HG03432 (cell line): ENCODE measurements around the gene WEE2.
"Not testable (repeated sequence)": the region's sequence is repeated elsewhere in the genome, so short reads cannot be mapped to it uniquely, and the experiment has no call there.

ENCODE experiments used
- ATAC-seq: cut with Tn5 transposase; IDR thresholded peaks from one replicate; pipeline ENCODE4 v1.9.1; 2021; ENCODE audit warnings: mild to moderate bottlenecking, moderate library complexity; ENCODE audit not compliant: unreplicated experiment

The WEE2 gene

DNA sequence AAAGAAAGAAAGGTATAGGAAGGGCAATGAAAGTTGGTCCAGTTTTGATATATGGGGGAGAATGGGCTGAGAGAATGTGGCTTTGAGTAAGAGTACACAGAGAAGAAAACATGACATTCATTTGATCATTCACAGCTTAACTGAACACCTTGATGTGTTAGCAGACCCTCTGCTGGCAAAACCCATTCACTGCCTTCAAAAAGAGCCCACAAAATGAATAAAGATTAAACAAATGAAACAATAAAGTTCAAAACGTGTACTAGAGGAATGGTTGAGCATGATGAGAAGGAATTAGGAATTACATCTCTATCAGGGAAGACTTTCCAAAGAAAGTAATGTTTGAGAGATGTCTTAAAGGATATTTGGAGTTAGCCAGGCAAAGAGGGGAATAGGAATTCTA is 2.1 kb downstream of the WEE2 start:
- ATAC-seq: no peak

DNA sequence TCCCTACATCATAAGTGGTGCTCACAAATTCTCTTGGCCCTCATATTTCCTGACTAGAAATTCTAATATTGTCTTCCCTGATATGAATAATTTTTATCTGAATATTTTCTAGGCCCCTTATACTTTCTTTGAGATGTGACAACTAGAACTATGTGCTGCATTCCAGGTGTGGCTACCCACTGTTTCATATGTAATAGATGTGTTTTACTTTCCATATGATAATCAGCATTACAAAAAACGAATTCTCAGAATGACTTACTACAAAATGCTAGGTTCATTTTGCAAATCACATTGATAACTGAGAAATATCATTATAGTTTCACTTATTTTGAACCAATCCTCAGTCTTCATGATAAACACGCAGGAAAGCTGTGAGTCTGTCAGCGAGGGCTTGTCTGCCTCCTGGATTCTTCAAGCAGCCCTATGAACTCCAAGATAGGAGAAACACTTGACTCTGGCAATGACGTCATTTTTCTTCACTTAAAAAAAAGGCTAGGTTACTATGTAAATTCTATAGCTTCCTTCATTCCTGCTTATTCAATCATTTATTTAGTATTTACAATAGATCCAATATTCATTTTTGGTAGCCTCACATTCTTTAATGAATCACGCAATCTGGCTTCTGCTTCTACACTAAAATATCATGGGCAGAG is 4.6 kb downstream of the WEE2 start:
- no peak for ATAC-seq

DNA sequence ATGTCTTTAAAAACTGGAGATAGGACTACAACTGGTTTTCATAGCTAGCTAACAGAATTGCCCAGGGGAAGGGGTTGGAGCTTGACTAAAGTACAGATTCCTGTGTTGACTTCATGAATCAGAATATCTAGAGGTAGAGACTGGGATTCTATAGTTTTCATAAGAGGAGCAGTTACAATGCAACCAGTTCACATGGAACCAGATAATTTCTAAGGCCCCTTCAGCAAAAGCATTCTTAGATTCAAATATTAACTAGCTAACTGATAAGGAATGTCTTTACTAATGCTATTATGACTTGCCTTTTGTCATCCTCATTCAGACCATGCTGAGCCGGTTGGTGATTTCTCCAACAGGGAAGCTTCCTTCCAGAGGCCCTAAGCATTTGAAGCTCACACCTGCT is 5.7 kb downstream of the WEE2 start:
- ATAC-seq: no peak

DNA sequence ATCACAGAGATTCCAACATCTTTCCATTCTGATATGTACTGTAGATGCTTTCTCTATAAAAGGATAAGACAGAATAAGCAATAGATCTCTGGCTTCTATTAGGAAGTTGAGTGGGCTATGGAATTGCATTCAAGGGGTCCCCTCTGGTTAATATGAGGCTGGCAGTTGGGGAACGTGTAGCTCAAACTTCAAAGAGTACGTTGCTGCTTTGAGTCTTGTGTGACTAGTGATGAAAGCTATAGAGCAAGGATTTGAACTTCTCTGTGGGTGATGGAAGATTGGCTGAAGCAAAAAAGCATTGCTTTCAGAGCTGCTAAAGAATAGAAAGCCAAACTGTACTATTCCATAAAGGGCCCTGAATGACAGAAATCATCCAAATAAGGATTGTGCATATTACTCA is 6.4 kb downstream of the WEE2 start:
- no peak for ATAC-seq

DNA sequence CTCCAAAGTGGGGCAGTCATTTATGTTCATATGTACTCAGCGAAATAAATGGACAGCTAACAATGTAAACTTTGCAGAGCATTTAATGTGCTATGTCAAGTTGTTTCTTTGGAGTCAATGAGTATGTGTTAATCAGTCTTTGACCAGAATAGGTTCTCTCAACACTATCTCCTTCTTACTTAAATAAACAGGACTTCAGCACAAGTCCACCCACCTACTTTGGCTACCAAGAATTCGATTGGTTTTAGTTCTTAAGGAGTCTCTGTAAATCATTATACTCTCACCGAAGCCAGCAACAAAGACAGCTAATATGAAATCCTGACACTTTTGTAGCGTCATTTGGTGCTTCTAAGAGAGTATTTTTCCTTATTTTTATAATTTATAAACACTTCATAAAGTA is 6.9 kb downstream of the WEE2 start:
- ATAC-seq: no peak

DNA sequence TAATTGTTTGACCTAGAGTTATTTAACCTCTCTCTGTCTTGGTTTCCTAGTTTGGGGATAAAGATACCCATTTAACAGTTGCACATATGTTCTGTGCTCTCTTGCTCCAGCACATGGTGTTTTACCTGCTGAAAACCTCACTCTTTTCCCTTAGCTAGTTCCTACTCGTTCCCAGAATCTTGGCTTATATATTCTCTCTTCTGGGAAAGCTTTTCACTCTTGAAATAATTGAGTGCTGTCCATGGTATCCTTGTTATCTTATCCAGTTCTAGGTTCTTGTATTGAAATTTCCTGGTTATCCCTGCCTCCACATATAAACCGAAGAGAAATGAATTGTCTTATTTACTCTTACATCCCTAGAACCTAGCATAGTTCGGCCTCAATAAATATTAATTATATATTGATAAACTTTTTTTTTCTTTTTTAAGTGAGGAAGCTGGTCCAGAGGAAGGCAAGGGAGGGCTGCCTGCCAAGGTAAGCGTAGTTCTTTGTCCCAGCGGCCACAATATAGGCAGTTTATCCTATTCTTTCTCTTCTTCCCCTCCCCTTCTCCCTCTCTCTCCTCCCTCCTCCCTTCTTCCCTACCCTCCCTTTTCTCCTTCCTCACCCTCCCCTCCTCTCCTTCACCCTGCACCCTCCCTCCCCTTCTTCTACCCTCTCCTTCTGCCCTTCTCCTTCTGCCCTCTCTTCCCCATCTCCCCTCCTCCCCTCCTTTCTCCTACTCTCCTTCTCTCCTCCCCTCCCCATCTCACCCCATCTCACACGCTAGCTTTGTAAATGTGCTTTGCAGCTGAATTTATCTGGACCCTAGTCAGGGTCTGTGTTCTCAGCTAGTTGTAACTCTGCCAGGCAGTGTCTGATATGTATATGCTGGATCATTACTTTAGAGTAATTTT is 7.9 kb downstream of the WEE2 start:
- ATAC-seq: no peak

DNA sequence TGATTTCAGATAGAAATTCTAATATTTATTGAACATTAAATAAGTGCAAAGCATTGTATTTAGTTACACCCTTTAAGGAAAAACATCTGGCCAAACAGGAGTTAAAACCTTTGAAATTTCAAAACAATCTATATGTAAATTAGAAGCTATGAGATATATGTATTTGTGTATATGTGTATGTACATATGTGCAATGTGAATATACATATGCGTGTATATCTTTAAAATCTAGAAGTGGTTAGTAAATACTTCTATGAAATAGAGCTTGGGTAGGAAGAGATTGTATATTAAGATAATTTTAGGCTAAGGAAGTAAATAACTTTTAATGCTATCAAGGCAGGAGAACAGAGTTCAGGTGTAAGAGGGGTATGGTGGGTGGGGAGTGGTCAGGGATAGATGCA is 9.3 kb downstream of the WEE2 start:
- ATAC-seq: no peak

DNA sequence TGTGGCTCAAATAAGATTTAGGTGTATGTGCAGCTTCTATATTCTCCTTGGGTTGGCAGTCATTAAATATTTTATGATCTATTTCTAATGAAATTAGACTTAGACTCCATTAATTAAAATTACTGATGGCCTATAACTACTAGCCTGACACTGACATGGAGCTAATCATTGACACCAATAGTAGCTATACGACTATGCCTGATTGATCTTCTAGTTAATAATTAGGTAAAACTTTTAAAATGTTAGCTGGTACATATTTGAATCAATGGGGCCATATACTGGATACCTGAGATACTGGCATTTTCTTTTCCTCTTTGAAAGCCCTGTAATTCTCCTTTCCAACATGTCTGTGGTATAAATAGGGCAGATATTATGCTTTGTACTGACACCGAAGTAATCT is 14.4 kb downstream of the WEE2 start:
- peak; percentile 56 for ATAC-seq

DNA sequence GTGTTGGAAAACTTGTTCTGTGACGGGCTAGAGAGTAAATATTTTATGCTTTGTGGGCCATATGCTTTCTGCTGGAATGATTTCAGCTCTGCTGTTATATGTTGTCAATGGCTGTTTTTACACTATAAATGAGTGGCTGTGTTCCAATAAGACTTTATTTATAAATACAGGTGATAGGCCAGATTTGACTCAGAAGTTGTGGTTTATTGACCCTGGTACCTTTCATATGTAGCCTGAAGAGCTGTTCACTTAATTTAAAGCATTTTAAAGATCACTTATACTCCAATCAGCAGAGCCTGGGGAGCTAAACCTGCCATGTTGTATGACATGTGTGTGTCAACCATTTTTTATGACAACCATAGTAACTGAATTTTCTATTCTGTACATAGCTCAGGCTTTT is 20.9 kb downstream of the WEE2 start:
- ATAC-seq: no peak

DNA sequence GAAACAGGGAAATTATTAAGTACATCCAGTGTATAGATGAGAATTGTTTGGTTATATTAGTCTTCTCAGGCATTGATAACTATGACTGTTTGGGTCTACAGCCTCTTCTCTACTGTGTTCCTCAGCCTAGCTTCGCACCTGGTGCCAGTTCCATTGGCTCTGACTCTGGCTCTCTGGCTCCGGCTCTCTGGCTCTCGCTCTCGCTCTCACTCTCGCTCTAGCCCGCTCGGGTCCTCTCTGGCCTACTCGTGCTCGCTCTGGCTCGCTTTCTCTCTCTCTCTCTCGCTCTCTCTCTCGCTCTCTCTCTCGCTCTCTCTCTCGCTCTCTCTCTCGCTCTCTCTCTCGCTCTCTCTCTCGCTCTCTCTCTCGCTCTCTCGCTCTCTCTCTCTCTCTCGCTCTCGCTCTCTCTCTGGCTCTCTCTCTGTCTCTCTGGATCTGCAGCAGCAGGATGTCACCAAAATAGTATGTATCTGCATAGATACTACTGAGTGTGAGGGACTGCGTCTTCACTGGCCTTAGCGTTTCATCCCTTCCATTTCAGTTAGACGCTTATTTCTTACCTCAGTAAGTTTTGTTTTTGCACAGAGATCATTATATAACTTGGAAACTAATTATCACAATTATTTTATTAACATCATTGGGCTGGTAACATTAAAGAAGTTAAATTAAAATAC is 23.5 kb downstream of the WEE2 start:
- no peak for ATAC-seq

DNA sequence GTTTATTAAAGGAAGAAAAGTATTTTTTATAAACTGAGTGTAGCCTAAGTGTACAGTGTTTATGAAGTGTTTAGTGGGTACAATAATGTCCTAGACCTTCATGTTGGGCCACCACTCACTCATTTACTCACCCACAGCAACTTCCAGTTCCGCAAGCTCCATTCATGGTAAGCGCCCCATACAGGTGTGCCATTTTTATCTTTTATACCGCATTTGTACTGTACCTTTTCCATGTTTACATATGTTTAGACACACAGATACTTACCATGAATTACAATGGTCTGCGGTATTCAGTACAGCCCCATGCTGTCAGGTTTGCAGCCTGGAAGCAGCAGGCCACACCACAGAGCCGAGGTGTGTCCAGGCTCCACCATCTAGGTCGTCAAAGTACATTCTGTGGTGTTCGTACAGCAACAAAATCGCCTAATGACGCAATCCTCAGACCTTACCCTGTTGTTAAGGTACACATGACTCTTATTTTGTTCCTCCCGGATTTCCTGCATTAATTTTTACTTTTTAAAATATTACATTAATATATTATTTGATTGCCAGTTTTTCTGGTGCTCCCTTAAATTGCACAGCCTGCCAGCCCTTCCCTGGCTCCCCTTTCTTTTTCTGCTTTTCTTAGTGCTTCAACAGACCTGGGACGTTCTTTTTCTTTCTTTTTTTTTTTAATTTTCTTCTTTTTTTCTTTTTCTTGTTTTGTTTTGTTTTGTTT is 29.1 kb downstream of the WEE2 start:
- ATAC-seq: no peak

DNA sequence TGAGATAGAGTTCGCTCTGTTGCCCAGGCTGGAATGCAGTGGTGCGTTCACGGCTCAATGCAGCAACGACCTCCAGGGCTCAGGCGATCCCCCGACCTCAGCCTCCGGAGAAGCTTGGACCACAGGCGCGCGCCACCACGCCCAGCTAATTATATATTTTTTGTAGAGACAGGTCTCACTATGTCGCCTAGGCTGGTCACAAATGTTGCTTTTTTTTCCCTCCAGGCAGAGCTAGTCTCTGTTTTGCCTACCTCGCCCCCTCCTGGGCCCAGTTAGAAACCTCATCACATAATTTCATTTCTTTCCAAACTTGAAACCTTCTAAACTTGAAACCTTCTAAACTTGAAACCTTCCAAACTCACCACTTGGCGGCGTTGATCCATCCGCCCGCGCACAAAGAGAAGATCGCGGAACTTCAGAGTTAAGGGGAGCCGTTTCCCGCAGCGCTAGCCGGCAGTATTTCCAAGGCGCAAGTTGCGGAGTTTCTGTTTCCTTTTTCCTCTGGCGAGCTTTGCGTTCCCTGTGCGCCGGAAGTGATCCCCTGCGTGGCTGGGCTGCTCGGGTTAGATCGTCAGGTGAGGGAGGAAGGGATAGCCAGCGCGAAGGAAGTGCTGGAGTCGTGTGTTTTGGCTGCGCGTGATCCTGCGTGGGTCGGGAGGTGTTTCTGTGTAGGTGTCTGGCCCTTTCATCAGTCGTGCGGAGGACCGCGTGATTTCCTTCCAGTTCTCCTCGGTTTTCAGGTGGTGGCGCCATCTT is 29.9 kb downstream of the WEE2 start, which contains the start of gene SSBP1:
TSS of gene SSBP1 (plus strand) at position 523 of the 756 bp plus-strand sequence. CDS start 809 bp downstream, outside the sequence.
- ATAC-seq: peak; percentile 94

DNA sequence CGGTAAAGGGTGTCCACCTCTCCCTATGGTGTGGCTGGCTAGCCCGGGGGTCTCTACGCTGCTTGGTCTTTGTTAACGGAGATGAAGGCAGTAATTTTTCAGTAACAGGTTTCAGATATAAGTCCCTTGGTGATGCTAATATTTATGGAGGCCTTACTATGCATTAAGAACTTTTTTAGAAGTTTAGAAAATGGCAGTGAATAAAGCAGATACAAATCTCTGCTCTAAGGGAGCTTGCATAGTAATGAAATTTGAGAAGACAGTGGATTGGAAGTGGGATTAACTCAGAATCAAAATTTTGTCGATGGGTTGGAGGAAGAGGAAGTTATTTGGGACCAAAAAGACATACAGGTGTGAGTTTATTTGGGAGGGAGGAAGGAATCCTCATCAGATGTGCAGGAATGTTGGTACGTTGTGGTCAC is 30.4 kb downstream of the WEE2 start:
- ATAC-seq: no peak

DNA sequence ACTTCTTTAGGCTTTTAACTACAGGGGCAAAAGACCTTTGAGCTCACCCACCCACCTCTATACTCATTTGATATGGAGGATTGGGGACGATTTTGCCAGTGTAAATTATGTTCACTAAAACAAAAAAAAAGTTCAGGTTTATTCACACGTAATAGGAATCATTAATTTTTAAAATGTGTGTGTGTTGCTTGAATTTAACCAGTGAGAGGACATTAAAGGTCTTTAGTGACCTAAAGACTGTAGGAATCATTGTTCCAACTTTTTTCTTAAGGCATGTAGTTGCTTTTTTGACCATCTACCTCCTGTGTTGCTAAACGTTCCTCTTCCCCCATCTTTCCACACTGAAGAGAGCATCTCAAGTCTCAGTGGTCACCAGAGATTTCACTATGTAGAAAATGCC is 31.1 kb downstream of the WEE2 start:
- ATAC-seq: no peak

DNA sequence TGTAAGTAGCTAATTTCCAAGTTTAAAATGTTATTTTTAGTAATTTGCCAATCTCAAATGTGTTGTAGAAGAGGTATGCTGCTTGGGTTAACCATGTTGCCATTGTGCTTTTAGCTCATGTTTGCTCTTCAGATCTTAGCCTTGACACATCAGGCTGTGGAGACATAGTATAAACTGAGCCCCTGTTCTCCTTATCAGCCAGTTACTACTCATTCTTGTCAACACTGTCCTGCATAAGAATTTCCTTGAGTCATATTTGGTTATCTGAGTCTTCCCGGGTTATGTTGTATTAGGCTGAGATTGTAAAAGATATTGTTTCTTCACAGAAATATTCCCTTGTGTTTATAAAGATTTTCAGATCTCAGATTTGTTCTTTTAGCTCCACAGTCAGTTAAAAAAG is 34.1 kb downstream of the WEE2 start:
- no peak for ATAC-seq

DNA sequence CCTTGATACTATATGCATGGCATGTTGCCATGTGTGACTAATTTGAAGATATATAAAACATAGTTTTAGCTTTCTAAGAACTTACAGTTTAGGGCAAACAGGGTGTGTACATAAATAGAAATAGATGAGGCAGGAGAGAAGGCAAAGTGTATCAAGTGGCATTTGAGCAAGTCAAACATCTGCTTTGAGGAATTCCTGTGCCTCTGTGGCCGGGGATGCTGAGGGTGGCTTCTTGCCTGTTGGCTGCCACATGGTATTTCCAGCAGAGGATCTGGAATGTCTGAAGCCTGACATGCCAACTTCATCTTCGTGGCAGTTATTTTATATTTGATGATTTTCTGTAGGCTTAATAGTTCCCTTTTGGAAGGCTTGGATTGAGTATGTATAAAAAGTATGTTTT is 36.0 kb downstream of the WEE2 start:
- ATAC-seq: no peak

DNA sequence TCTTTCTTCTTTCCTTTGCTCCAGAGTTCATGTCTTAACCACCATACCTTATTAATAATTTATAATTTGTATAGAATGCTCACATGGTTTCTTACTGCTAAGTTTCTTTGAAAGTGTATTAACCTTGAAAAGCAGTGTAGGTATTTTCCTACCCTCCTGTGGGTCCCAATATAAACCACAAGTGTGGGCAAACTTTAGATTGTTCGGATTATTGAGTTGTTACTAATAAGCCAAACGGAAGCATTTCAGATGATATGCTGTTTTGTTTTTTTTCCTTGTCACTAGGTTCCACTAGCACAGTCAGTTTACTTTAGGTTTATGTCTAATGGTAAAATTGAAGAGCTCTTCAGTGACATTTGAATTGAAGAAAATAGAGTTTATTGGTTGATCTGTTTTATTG is 40.2 kb downstream of the WEE2 start:
- no peak for ATAC-seq

DNA sequence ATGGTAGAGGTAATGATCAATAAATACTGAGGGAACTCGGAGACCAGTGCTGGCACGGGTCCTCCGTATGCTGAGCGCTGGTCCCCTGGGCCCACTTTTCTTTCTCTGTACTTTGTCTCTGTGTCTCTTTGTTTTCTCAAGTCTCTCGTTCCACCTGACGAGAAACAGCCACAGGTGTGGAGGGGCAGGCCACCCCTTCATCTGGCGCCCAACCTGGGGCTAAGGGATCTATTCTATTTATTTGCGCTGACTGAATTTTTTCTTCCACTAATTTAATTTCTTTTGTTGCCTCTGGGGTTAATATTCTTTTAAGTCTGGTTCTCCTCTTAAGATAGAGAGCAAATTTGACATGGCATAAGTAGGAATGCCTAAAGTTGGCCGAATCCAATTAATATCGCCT is 43.8 kb downstream of the WEE2 start:
- not testable (repeated sequence) for ATAC-seq

DNA sequence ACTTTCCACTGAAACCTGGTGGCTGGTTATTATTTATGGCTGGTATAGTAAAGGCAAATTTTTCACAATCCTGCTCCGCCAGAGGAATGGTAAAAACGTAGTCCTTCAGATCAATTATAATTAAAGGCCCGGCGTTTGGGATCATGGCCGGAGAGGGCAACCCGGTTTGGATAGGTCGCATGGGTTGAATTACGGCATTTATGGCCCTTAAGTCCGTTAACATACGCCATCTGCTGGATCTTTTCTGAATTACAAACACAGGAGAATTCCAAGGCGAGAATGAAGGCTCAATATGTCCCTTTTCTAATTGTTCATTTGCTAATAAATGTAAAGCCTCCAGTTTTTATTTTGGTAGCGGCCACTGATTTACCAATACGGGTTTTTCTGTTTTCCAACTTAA is 44.5 kb downstream of the WEE2 start:
- ATAC-seq: no peak

DNA sequence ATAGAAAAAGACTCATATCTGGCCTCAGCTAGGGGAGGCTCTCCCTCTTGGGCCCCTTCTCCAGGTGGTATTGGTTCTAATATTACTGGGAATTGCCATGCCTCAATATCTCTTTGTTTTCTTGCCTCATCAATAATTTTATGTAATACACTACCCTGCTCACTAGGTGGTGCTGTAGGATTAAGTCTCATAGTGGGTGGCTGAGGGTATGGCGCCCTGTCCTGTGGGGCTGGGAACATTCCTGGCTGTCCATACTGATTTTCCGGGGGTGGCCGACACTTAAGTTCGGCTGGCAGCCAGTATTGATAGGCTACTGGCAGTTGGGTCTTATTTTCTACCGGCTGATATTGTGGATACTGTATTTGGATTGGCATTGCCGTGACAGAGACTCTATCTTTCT is 46.8 kb downstream of the WEE2 start:
- ATAC-seq: no peak
